ENCODE data around the gene PPT2. TPM values are rescaled to one million over a fixed set of nuclear protein-coding genes. Genes with fewer than 3 reads are reported as not detected.

Gene PPT2
- total RNA-seq, 1 experiment from 2014 or later = 38.2 TPM

- intact Hi-C loops (cut with micrococcal nuclease; ENCODE audit: unreplicated experiment) = no loop called here
- no peak overlapping the region for H3K4me2 ChIP-seq
- H3K9me3 ChIP-seq (ENCODE audit: insufficient read depth, low read depth) = no peaks in the 10 kb centered on the region
- ChIA-PET POLR2A (ENCODE audit: unreplicated experiment) (no interaction called here), CTCF (interaction anchor here (1.2 kb wide), 1 partner anchor 17 kb away, joined by 5 read pairs; no protein-coding TSS in a partner anchor)
- H3K36me3 ChIP-seq (ENCODE audit: low read depth) = no peaks in the 10 kb centered on the region
- H3K4me1 ChIP-seq (replicated peaks; ENCODE audit: insufficient read depth) = 0 out of 2 replicates have a peak, but pooled peaks cover 6% of the 10 kb centered on the region
- no peak overlapping the region for H2AFZ ChIP-seq
- H3K9me2 ChIP-seq (ENCODE audit: insufficient read depth) = no peaks in the 10 kb centered on the region
- H3K79me2 ChIP-seq (ENCODE audit: low read depth) = no peaks in the 10 kb centered on the region
- BruUV-seq (replicated peaks) = no TSS peak
- H3F3A ChIP-seq (ENCODE audit: insufficient read depth, low read depth) = peaks cover 17% of the 10 kb centered on the region; the same call in 1 of the 2 replicates
- DNase-seq = no peak
- TF ChIP-seq, protein P1, sequence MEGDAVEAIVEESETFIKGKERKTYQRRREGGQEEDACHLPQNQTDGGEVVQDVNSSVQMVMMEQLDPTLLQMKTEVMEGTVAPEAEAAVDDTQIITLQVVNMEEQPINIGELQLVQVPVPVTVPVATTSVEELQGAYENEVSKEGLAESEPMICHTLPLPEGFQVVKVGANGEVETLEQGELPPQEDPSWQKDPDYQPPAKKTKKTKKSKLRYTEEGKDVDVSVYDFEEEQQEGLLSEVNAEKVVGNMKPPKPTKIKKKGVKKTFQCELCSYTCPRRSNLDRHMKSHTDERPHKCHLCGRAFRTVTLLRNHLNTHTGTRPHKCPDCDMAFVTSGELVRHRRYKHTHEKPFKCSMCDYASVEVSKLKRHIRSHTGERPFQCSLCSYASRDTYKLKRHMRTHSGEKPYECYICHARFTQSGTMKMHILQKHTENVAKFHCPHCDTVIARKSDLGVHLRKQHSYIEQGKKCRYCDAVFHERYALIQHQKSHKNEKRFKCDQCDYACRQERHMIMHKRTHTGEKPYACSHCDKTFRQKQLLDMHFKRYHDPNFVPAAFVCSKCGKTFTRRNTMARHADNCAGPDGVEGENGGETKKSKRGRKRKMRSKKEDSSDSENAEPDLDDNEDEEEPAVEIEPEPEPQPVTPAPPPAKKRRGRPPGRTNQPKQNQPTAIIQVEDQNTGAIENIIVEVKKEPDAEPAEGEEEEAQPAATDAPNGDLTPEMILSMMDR (conservative IDR thresholded peaks at IDR 0.05) = no peak
- no peak for TF ChIP-seq EZH2 (IDR thresholded peaks at IDR 0.05; ENCODE audit: low read depth)
- H4K20me1 ChIP-seq (ENCODE audit: insufficient read depth) = no peaks in the 10 kb centered on the region
- H3K27me3 ChIP-seq (ENCODE audit: insufficient read depth, low read depth) = no peaks in the 10 kb centered on the region
- H3K27ac ChIP-seq = no peak overlapping the region
- no peak overlapping the region for H3K4me3 ChIP-seq
Measured at GRCh38 chr6:32168350-32168749, 14.4 kb downstream of the PPT2 start.

- H3K36me3 ChIP-seq (ENCODE audit: low read depth) = no peaks in the 10 kb centered on the region
- H3K27ac ChIP-seq = no peak overlapping the region
- H3K4me1 ChIP-seq (replicated peaks; ENCODE audit: insufficient read depth) = 0 out of 2 replicates have a peak, but pooled peaks cover 7% of the 10 kb centered on the region
- no peaks in the 10 kb centered on the region for H4K20me1 ChIP-seq (ENCODE audit: insufficient read depth)
- H2AFZ ChIP-seq = no peak overlapping the region
- no peak for DNase-seq
- H3K4me2 ChIP-seq = no peak overlapping the region
- TF ChIP-seq EZH2 (IDR thresholded peaks at IDR 0.05; ENCODE audit: low read depth) = no peak
- TF ChIP-seq, protein P1 (conservative IDR thresholded peaks at IDR 0.05) = no peak
- intact Hi-C loops (cut with micrococcal nuclease; ENCODE audit: unreplicated experiment) = no loop called here
- no peaks in the 10 kb centered on the region for H3K27me3 ChIP-seq (ENCODE audit: insufficient read depth, low read depth)
- BruUV-seq (replicated peaks) = TSS peak; percentile 29
- ChIA-PET CTCF (interaction anchor here (1.2 kb wide), 1 partner anchor 18 kb away, joined by 5 read pairs; no protein-coding TSS in a partner anchor), POLR2A (ENCODE audit: unreplicated experiment) (interaction anchor here (0.6 kb wide), 2 partner anchors 33 to 271 kb away, joined by 3 to 18 read pairs; no protein-coding TSS in a partner anchor)
- peaks cover 17% of the 10 kb centered on the region; the same call in 1 of the 2 replicates for H3F3A ChIP-seq (ENCODE audit: insufficient read depth, low read depth)
- H3K79me2 ChIP-seq (ENCODE audit: low read depth) = no peaks in the 10 kb centered on the region
- H3K9me2 ChIP-seq (ENCODE audit: insufficient read depth) = no peaks in the 10 kb centered on the region
- H3K9me3 ChIP-seq (ENCODE audit: insufficient read depth, low read depth) = no peaks in the 10 kb centered on the region
- H3K4me3 ChIP-seq = no peak overlapping the region
Measured at GRCh38 chr6:32168807-32169591, 15.1 kb downstream of the PPT2 start.

GRCh38 chr6:32170294-32170693 lies 16.4 kb downstream of the PPT2 start:
- BruUV-seq (replicated peaks) = no TSS peak
- Histone ChIP-seq H3K36me3 (ENCODE audit: low read depth) (no peaks in the 10 kb centered on the region), H3K79me2 (ENCODE audit: low read depth) (peaks cover 13% of the 10 kb centered on the region), H4K20me1 (ENCODE audit: insufficient read depth) (no peaks in the 10 kb centered on the region), H2AFZ (no peak overlapping the region), H3F3A (ENCODE audit: insufficient read depth, low read depth) (peaks cover 14% of the 10 kb centered on the region; the same call in 1 of the 2 replicates), H3K4me2 (no peak overlapping the region), H3K4me1 (replicated peaks; ENCODE audit: insufficient read depth) (peaks cover 15% of the 10 kb centered on the region), H3K9me2 (ENCODE audit: insufficient read depth) (no peaks in the 10 kb centered on the region), H3K27me3 (ENCODE audit: insufficient read depth, low read depth) (no peaks in the 10 kb centered on the region), H3K27ac (no peak overlapping the region), H3K9me3 (ENCODE audit: insufficient read depth, low read depth) (no peaks in the 10 kb centered on the region), H3K4me3 (no peak overlapping the region)
- ChIA-PET POLR2A (ENCODE audit: unreplicated experiment) (no interaction called here), CTCF (no interaction called here)
- TF ChIP-seq, protein P1 (conservative IDR thresholded peaks at IDR 0.05) = no peak
- no peak for TF ChIP-seq EZH2 (IDR thresholded peaks at IDR 0.05; ENCODE audit: low read depth)
- DNase-seq = no peak
- intact Hi-C loops (cut with micrococcal nuclease; ENCODE audit: unreplicated experiment) = loop anchor here (10.0 kb wide), 1 partner anchor 505 kb away; the partner anchor contains the start of genes C6orf47, CSNK2B, GPANK1 and LY6G5B

All from PC-9 (cell line).